Measurements from ENCODE around the gene RAB14.

GRCh38 chr9:121189006-121189405, 12.7 kb downstream of the RAB14 start:
- TF ChIP-seq CTCF (conservative IDR thresholded peaks at IDR 0.05; ENCODE audit: low read depth in 2 of 2) (no peak), JUNB (IDR thresholded peaks at IDR 0.05; ENCODE audit: unreplicated experiment) (no peak), REST (IDR thresholded peaks at IDR 0.05; ENCODE audit: unreplicated experiment) (no peak), POLR2AphosphoS5 (IDR thresholded peaks at IDR 0.05; ENCODE audit: low read depth) (no peak), EZH2 (IDR thresholded peaks at IDR 0.05; ENCODE audit: low read depth, unreplicated experiment) (no peak), CREB1 (CRISPR knock-in tag; IDR thresholded peaks at IDR 0.05; ENCODE audit: low read depth) (no peak), EZH2phosphoT487 (IDR thresholded peaks at IDR 0.05; ENCODE audit: unreplicated experiment) (no peak), NANOG (IDR thresholded peaks at IDR 0.05; ENCODE audit: borderline replicate concordance) (no peak), ZNF114 (CRISPR knock-in tag; IDR thresholded peaks at IDR 0.05) (no peak), STAT1 (IDR thresholded peaks at IDR 0.05; ENCODE audit: unreplicated experiment) (no peak)
